Effector memory CD4-positive, alpha-beta T cell (primary cell): ENCODE measurements around the gene POLD1.

Experiments used
- DNase-seq, 3 donors: peaks; one replicate each; pipeline ENCODE4 v3.0.0-alpha.2; 2020
- H3K27ac ChIP-seq: 2 replicates; pipeline ENCODE4 v1.7.0; 2013; ENCODE audit warnings: mild to moderate bottlenecking, low read length, moderate library complexity; ENCODE audit not compliant: insufficient read depth, poor library complexity, severe bottlenecking
- H3K27me3 ChIP-seq: replicated peaks from 2 replicates; pipeline ENCODE4 v1.7.0; 2013; ENCODE audit warnings: mild to moderate bottlenecking, low read length; ENCODE audit not compliant: insufficient read depth, control insufficient read depth, poor library complexity, severe bottlenecking
- H3K36me3 ChIP-seq: 2 replicates; pipeline ENCODE4 v1.7.0; 2013; ENCODE audit warnings: mild to moderate bottlenecking, low read length, moderate library complexity; ENCODE audit not compliant: control insufficient read depth, insufficient read depth
- H3K4me1 ChIP-seq: 2 replicates; pipeline ENCODE4 v1.7.0; 2013; ENCODE audit warnings: low read length, mild to moderate bottlenecking; ENCODE audit not compliant: control insufficient read depth, insufficient read depth, poor library complexity, severe bottlenecking
- H3K4me3 ChIP-seq: 2 replicates; pipeline ENCODE4 v1.7.0; 2013; ENCODE audit warnings: low read length, low read depth, mild to moderate bottlenecking; ENCODE audit not compliant: insufficient read depth, poor library complexity, severe bottlenecking
- H3K9me3 ChIP-seq: 2 replicates; pipeline ENCODE4 v1.7.0; 2013; ENCODE audit warnings: mild to moderate bottlenecking, low read length, moderate library complexity; ENCODE audit not compliant: control insufficient read depth

The POLD1 gene

DNA sequence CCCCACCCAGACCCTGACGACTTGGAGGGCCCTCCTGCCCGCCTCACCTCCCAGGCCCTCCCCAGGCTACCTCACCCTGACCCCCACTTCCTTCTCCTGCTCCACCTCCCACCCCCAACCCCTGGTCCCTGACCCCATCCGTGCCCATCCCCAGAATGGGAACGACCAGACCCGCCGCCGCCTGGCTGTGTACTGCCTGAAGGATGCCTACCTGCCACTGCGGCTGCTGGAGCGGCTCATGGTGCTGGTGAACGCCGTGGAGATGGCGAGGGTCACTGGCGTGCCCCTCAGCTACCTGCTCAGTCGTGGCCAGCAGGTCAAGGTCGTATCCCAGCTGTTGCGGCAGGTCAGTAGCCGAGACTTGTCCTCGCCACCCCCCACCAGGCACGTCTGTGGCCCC, 22.7 kb downstream of the POLD1 start:
- DNase-seq: no peak
- Histone ChIP-seq H3K27ac (no peak overlapping the region), H3K4me3 (no peak overlapping the region), H3K9me3 (no peaks in the 10 kb centered on the region), H3K36me3 (peaks cover 10% of the 10 kb centered on the region), H3K27me3 (no peaks in the 10 kb centered on the region), H3K4me1 (no peaks in the 10 kb centered on the region)

DNA sequence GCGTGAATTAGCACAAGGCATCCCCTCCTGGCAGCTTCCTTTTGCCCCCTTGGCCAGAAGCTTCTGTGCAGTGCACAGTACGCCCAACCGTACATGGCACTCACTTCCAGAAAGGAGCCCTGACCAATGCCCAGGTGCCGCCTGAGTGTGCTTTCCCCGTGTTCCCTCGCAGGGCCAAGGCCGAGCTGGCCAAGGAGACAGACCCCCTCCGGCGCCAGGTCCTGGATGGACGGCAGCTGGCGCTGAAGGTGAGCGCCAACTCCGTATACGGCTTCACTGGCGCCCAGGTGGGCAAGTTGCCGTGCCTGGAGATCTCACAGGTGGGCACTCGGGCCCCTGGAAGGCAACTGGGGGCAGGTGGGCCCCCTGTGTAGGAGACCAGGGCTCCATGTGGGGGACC, 25.2 kb downstream of the POLD1 start:
- no peaks in the 10 kb centered on the region for H3K4me1 ChIP-seq
- no peak overlapping the region for H3K4me3 ChIP-seq
- no peaks in the 10 kb centered on the region for H3K9me3 ChIP-seq
- H3K27me3 ChIP-seq: no peaks in the 10 kb centered on the region
- DNase-seq: no peak
- peaks cover 6% of the 10 kb centered on the region for H3K36me3 ChIP-seq
- no peak overlapping the region for H3K27ac ChIP-seq

DNA sequence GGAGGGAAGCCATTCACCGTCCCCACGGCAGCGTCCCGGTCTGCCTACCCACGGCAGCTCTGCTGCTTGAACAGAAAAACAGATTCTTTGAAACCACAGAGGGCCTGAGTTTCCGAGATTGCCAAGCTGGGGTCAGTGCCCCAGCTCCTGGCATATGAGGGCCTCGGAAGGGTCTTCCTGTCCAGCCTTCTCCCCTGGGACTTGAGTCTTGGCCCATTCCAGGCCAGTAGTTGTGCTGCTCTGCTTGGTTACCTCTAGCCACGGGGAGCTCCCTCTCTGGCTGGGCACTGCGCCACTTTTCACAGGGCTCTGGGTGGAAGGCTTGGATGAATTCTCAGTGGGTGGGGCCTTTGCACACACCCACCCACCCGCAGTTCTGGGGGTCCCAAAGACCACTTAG, 26.0 kb downstream of the POLD1 start:
- no peak overlapping the region for H3K4me3 ChIP-seq
- no peaks in the 10 kb centered on the region for H3K27me3 ChIP-seq
- H3K36me3 ChIP-seq: peaks cover 6% of the 10 kb centered on the region
- no peaks in the 10 kb centered on the region for H3K9me3 ChIP-seq
- DNase-seq: no peak
- H3K4me1 ChIP-seq: no peaks in the 10 kb centered on the region
- H3K27ac ChIP-seq: no peak overlapping the region

DNA sequence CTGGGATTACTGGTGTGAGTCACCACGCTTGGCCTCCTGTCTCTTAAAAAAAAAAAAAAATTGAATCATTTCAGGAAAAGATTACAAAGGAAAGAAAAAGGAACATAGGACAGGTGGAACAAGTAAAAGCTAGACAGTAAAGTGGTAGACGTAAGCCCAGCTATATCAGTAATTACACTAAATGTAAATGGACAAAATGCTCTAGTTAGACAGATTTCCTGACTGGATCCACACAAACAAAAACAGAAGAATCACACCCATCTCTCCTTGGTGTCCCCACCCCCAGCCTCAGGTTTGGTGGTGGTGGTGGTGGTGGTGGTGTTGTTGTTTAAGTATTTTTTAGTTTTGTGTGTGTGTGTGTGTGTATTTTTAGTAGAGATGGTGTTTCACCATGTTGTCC, 28.3 kb downstream of the POLD1 start:
- no peak for DNase-seq
- Histone ChIP-seq H3K27me3 (no peaks in the 10 kb centered on the region), H3K36me3 (no peaks in the 10 kb centered on the region), H3K4me1 (no peaks in the 10 kb centered on the region), H3K27ac (no peak overlapping the region), H3K9me3 (no peaks in the 10 kb centered on the region), H3K4me3 (no peak overlapping the region)

DNA sequence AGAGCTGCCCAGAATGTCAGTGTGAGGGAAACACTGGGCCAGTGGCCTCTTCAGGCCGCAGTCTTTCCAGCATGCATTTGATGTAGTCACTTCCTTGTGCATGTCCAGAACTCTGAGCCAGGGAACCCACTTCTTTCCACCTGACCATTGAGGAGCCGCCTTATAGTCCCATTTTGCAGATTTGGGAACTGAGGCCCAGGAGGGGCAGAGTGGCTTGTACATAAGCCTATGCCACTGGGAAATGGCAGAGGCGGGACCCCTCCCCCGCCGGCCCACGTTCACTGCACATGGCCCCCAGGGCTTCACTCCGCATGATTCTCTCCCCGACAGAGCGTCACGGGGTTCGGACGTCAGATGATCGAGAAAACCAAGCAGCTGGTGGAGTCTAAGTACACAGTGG, 28.9 kb downstream of the POLD1 start:
- no peak for DNase-seq
- no peaks in the 10 kb centered on the region for H3K36me3 ChIP-seq

DNA sequence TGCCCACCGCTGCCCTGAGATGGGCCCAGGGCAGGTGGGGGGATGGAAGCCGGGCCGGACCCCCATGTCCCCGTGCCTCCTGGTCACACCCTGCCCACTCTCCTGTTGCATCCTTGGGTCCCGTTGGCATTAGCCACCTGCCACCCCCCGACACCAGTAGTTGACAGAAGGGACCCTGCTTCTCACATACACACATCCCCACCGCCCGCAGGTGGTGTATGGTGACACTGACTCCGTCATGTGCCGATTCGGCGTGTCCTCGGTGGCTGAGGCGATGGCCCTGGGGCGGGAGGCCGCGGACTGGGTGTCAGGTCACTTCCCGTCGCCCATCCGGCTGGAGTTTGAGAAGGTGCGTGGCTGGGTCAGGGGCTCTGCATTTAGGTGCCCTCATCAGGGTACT, 29.4 kb downstream of the POLD1 start:
- H3K9me3 ChIP-seq: no peaks in the 10 kb centered on the region
- peaks cover 1% of the 10 kb centered on the region for H3K27me3 ChIP-seq
- no peaks in the 10 kb centered on the region for H3K36me3 ChIP-seq
- no peak for DNase-seq
- H3K27ac ChIP-seq: no peak overlapping the region
- no peaks in the 10 kb centered on the region for H3K4me1 ChIP-seq
- no peak overlapping the region for H3K4me3 ChIP-seq

More for the DNA sequence above, 28.9 kb downstream of the POLD1 start:
- Histone ChIP-seq H3K27ac (no peak overlapping the region), H3K4me1 (no peaks in the 10 kb centered on the region), H3K27me3 (no peaks in the 10 kb centered on the region), H3K4me3 (no peak overlapping the region), H3K9me3 (no peaks in the 10 kb centered on the region)

DNA sequence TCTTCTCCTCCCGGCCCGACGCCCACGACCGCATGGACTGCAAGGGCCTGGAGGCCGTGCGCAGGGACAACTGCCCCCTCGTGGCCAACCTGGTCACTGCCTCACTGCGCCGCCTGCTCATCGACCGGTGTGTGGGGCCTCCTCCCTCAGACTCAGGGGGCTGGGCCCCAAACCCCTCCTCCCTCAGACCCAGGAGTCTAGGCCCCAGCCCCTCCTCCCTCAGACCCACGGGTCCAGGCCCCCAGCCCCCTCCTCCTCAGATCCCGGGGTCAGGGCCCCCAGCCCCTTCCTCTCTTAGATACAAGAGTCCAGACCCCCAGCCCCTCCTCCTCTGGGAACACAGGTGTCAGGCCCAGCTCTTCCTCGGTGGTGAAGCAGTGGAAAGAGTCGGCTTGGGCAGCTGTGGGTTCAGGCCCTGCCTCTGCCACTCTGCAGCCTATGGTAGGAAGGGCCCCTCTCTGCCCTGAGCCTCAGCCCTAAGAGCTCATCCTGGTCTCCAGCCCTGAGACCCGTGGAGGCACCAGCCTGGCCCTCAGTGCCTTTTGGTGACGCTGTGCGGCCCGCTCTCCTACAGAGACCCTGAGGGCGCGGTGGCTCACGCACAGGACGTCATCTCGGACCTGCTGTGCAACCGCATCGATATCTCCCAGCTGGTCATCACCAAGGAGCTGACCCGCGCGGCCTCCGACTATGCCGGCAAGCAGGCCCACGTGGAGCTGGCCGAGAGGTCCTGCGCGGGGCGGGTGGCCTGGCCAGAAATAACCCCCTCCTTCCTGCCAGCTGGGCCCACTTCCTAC, 30.9 kb downstream of the POLD1 start:
- DNase-seq: peak; percentile 46 to 58 (median 46)
- H3K4me3 ChIP-seq: no peak overlapping the region
- no peaks in the 10 kb centered on the region for H3K4me1 ChIP-seq
- H3K9me3 ChIP-seq: no peaks in the 10 kb centered on the region
- no peak overlapping the region for H3K27ac ChIP-seq
- no peaks in the 10 kb centered on the region for H3K36me3 ChIP-seq
- peaks cover 8% of the 10 kb centered on the region for H3K27me3 ChIP-seq

DNA sequence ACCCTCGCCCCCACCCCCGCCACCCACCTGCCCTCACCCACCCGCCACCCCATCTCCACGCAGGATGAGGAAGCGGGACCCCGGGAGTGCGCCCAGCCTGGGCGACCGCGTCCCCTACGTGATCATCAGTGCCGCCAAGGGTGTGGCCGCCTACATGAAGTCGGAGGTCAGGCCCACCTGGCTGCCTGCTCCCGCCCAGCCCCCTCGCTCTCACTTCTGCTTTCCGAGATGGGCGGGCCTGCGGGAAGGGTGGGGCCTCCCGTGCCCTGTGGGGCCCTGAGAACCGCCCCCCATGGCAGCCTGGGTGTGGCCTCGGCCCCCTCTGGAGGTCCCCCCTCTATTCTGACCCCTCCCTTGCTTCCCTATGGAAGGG, 31.5 kb downstream of the POLD1 start:
- H3K4me1 ChIP-seq: no peaks in the 10 kb centered on the region
- peaks cover 8% of the 10 kb centered on the region for H3K27me3 ChIP-seq
- H3K36me3 ChIP-seq: no peaks in the 10 kb centered on the region
- no peak overlapping the region for H3K27ac ChIP-seq
- DNase-seq: no peak
- H3K9me3 ChIP-seq: no peaks in the 10 kb centered on the region
- H3K4me3 ChIP-seq: no peak overlapping the region

DNA sequence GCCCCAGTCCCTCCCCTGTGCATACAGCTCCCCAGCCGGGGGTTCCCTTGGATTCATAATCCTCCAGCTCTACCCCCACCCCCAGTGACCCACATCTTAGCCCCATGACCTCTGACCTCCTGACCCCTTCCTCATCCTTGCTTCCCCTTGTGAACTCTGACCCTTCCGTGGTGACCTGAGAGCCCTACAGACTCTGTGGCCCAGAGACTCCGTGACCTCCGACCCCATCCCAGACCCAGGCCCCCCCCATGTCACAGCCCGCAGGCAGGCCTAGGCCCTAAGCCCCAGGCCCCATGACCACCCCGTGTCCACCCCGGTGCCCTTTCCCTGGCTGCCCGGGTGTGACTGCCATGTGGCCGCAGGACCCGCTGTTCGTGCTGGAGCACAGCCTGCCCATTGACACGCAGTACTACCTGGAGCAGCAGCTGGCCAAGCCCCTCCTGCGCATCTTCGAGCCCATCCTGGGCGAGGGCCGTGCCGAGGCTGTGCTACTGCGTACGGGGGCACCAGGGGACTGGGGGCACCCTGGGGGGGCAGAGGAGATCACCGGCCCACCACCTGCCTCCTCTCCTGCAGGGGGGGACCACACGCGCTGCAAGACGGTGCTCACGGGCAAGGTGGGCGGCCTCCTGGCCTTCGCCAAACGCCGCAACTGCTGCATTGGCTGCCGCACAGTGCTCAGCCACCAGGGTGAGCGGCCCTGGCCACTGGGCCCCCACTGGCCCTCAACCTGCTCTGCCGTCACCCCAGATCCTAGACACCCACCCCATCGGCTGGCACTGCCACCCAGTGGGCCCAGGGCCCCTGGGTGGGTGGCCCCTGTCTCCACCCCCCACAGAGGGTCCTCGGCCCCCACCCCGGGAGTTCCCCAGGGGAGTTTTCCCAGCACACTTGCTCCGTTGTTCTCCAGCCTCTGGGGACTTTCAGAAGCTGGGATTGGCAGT, 32.2 kb downstream of the POLD1 start:
- Histone ChIP-seq H3K4me3 (no peak overlapping the region), H3K27ac (no peak overlapping the region), H3K4me1 (no peaks in the 10 kb centered on the region)

More for the DNA sequence above, 32.2 kb downstream of the POLD1 start:
- Histone ChIP-seq H3K27me3 (peaks cover 8% of the 10 kb centered on the region), H3K9me3 (no peaks in the 10 kb centered on the region), H3K36me3 (no peaks in the 10 kb centered on the region)
- DNase-seq: no peak
